Body of pancreas (tissue), 4 donors: Measurements from ENCODE around the gene ORAI2.

Experiments
- CTCF ChIP-seq, 7 experiments: fragments of 450-650 bp in 4 of 7; fragments of 200-600 bp in 3 of 7; sonication (generic) in 3 of 7; IDR thresholded peaks; one replicate each; pipeline ENCODE4 v1.5.1; 2016 to 2019; ENCODE audit warnings: antibody characterized with exemption in 7 of 7
- POLR2A ChIP-seq, 3 donors: fragments of 450-650 bp; IDR thresholded peaks; one replicate each; pipeline ENCODE4 v1.6.1; 2016; ENCODE audit warnings: antibody characterized with exemption in 3 of 3, mild to moderate bottlenecking in 2 of 3

GRCh38 chr7:102410918-102411317 lies 22.5 kb upstream of the ORAI2 start:
- TF ChIP-seq CTCF (IDR thresholded peaks at IDR 0.05) (no peak), POLR2A (IDR thresholded peaks at IDR 0.05) (no peak)
